ENCODE results near the gene DLG2.
"Not testable (repeated sequence)": the region's sequence is repeated elsewhere in the genome, so short reads cannot be mapped to it uniquely, and the experiment has no call there.

DLG2 gene

DNA sequence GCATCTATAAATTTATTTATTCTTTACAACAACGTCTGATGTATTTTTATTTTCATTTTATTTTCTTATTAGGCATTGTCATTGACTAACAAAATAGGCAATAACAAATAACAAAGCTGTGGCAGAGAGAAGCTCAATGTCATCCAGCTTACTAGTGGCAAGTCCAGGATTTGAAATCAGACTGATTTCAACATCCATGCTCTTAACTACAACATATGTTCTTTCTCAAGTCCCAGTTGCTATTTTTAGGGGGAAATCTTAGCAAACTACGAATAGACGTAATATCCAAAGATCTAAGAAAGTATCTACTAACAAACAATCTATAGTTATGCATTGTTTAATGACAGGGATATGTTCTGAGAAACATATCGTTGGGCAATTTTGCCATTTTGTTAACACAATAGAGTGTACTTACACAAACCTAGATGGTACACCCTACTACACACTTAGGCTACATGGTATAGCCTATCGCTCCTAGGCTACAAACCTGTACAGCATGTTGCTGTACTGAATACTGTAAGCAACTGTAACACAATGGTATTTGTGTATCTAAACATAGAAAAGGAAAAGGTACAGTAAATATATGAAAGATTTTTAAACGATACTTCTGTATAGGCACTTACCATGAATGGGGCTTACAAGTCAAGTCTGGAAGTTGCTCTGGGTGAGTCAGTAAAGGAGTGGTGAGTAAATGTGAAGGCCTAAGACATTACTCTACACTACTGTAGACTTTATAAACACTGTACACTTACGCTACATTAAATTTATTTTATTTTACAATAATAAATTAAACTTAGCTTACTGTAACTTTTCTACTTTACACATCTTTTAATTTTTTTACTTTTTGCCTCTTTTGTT is 151.3 kb downstream of the DLG2 start:
- no peak overlapping the region for H3K4me3 ChIP-seq (ENCODE audit: low read depth, low read length)

DNA sequence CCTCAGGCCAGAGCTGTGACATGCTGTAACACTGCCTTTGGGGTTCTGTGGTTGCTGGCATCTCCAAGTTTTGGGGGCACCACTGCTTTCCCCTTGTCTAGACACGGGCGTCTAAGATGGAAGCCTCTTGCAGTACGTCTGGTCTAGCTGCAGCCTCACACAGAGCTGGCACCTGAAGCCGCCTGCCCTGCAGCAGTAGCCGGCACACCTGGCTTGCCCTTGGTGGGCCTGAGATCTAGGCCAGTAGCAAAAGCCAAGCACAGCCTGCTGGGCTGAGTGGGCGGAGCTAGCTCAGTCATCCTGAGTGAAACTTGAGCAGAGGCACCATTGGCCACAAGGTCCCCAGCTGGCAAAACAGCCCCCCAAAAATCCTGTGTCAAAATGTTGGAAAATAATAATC is 154.2 kb downstream of the DLG2 start:
- H3K4me3 ChIP-seq (ENCODE audit: low read depth, low read length) = no peak overlapping the region

DNA sequence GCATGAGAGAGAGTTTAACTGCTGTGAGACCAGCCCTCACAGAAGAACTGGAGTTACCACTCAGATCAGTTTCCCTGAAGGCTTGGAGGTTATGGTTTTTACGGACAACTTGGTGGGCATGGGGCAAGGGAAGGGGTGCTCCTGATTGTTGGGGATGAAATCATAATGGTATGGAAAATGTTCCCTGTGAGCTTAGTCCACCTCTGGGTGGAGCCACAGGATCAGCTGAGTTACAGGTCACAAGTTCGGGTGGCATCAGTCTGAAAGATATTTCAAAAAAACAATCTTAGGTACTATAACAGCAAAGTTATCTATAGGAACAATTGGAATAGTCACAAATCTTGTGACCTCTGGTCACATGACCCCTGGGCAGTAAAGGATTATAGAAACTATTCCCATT is 162.9 kb downstream of the DLG2 start:
- no peak overlapping the region for H3K4me3 ChIP-seq (ENCODE audit: low read depth, low read length)

DNA sequence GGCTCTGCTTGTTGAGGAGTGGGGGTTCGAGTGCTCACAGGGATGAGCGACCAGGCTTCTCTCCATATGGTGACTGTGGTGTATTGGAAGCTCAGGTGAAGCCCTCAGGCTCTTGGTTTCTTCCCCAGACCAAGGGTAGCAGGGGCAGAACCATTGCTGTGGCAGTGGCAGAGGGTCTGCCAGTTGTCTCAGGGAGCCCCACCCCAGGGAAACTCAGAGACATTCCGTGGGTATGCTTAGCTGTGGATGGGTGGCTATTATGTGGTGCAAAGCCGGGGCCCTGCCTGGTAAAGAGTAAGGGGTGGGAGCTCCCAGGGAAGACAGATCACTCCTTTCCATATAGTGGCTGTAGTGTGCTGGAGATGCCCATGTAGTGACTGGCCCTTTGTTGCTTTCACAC is 167.8 kb downstream of the DLG2 start:
- no peak overlapping the region for H3K4me3 ChIP-seq (ENCODE audit: low read depth, low read length)

DNA sequence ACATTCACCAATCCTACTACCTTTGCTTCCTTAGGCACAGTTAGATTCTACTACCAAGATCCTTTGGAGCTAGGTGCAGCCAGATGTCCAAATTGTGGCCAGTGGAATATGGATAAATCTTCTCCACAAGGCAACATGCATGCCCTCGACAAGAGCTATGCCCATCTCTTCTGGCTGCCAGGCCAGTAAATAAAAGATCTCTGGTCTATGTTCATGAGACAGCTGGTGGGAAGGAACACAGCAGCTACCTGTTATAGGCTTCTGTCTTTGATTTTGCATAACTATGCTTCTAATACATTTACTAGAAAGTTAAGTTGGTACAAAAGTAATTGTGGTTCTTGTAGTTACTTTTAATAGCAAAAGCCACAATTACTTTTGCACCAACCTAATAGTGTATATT is 182.7 kb downstream of the DLG2 start:
- no peak overlapping the region for H3K4me3 ChIP-seq (ENCODE audit: low read depth, low read length)

DNA sequence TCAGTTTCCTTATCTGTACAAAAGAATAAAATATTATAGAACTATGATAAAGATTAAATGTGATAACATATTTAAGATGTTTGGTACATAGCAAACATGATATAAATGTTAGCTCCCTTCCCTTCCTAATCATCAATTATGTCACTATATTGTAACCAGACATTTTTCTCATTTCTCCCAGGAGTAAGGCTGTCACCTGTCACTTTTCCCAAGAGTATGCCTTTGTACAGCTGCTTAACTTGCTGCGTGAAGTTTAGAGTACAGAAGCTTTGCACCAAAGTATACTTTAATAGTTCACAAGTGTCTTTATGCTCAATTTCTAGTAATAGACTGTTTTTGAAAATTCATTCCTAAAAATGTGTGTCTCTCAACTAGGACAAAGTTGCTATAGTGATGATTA is 186.9 kb downstream of the DLG2 start:
- no peak overlapping the region for H3K4me3 ChIP-seq (ENCODE audit: low read depth, low read length)

DNA sequence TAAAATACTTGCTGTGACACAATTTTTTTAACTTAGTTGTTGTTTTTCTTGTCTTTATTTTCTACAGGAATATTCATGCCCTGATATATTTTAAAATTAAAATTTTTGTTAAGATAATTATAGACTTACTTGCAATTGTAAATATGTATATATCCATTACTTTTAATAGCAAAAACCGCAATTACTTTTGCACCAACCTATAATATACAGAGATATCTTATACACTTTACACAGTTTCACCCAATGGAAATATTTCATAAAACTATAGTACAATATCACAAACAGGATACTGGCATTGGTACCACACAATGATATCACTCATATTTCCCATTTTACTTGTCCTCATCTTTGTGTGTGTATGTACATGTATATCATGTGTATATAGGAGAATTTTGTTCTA is 188.8 kb downstream of the DLG2 start:
- H3K4me3 ChIP-seq (ENCODE audit: low read depth, low read length) = no peak overlapping the region

DNA sequence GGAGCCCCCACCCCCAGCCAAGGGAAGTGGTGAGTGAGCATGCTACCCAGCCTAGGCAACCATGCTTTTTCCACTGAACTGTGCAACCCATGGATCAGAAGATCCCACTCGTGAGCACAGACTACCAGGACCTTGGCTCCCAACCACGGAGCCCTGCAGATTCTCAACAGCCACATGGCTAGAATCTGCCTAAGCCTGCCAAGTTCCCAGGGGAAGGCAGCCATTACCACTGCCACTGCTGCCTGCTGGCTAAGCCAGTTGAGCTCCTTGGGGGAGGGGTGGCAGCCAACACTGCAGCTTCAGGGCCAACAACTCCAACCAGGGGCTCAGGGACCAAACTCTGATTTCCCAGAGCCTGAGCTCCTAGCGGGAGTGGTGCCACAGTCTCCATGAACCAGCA is 195.8 kb downstream of the DLG2 start:
- no peak overlapping the region for H3K4me3 ChIP-seq (ENCODE audit: low read depth, low read length)

DNA sequence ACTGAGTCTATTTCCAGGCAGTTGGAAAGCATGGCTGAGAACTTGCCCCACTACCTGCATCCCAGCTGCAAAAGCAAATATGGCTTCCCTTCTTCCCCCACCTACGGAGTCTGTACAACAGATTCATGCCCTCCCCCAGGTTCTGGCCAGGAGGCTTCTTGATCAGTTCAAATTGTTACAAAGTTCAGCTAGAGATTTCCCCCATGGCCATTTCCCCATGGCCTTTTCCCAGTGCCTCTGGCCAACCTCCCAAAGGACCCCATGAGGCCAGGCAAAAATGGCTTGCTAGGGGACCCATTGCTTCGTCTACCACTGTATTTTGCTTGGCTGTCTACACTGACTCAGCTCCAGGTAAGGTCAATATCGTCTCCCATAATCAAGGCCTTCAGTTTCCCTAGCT is 203.3 kb downstream of the DLG2 start:
- no peak overlapping the region for H3K4me3 ChIP-seq (ENCODE audit: low read depth, low read length)

DNA sequence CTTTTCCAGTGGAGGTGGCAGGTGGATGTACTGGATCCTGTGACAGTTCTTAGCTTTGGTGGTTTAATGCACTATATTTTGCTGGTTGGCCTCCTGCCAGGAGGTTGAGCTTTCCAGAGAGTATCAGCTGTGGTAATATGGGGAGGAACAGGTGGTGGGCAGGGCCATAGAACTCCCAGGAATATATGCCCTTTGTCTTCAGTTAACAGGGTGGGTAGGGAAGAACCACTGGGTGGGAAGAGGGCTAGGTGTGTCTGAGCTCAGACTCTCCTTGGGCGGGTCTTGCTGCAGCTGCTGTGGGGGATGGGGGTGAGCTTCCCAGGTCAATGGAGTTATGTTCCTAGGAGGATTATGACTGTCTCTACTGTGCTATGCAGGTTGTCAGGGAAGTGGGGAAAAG is 203.8 kb downstream of the DLG2 start:
- H3K4me3 ChIP-seq (ENCODE audit: low read depth, low read length) = no peak overlapping the region

DNA sequence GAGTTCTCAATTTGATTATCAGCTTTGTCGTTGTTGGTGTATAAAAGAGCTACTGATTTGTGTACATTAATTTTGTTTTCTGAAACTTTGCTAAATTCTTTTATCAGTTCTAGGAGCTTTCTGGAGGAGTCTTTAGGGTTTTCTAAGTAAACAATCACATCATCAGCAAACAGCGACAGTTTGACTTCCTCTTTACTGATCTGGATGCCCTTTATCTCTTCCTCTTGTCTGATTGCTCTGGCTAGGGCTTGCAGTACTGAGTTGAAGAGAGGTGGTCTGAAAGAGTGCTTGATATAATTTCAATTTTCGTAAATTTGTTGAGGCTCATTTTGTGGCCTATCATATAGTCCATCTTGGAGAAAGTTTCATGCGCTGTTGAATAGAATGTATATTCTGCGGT is 213.0 kb downstream of the DLG2 start:
- H3K4me3 ChIP-seq (ENCODE audit: low read depth, low read length) = no peak overlapping the region

DNA sequence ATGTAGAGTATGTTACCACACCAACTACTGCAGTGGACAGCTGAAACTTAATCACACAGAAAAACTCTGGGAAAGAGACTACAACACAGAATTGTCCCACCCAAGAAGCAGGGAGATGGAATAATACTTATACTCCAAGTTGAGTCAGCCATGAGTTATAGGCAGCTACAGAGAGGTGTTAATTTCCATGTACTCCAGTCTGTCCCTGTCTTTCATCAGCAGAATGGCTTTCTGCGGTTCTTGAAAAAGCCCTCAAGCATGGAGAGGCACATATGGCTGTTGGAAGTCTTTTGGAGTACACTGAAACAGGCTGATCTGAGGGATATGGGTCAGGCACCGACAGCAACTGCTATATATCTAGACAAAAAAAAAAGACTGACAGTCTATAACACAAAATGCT is 219.5 kb downstream of the DLG2 start:
- no peak overlapping the region for H3K4me3 ChIP-seq (ENCODE audit: low read depth, low read length)

DNA sequence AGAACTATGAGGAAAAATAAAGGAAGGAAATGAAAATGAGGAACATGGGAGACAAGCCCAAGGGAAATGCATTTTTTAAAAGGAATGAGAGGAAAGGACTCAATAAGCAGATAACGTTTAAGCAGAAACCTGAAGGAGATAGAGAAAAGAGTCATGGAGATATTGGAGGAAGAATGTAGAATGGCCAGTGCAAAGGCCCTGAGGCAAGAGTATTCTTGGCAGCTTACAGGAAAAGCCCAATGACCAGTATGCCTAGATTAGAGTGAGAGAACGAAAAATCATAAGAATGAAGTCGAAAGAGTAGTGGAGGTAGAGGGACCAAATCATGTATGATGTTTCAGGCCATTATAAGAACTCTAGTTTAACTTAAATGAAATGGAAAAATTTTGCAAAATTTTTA is 220.3 kb downstream of the DLG2 start:
- no peak overlapping the region for H3K4me3 ChIP-seq (ENCODE audit: low read depth, low read length)

DNA sequence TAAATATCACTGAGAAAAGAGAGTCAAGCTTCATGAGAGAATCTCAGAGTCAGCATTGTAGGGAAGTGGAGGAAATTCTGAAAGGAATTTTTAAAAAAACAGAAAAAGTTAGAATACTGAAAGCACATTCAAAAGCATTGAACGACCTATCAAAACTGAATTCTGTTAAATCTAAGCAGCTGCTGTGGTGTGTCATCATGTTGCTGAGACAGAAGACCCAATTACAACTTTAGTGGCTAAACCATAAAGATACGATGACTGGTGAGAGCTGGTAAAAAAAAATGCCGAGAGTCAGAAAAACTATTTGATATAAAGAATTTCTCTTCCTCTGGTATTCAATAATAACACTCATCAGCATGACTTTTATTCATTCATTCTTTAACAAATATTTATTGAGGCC is 220.8 kb downstream of the DLG2 start:
- H3K4me3 ChIP-seq (ENCODE audit: low read depth, low read length) = no peak overlapping the region

DNA sequence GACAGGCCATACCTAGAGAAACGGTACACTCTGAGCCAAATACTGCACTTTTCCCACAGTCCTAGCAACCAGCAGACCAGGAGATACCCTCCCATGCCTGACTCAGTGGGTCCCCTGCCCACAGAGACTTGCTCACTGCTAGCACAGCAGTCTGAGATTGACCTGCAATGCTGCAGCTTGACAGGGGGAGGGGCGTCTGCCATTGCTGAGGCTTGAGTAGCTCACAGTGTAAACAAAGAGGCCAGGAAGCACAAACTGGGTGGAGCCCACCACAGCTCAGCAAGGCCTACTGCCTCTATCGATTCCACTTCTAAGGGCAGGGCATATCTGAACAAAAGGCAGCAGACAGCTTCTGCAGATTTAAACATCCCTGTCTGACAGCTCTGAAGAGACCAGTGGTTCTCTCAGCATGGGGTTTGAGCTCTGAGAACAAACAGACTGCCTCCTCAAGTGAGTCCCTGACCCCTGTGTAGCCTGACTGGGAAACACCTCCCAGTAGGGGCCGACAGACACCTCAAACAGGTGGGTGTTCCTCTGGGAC is 231.6 kb downstream of the DLG2 start:
- not testable (repeated sequence) for H3K4me3 ChIP-seq (ENCODE audit: low read depth, low read length)

DNA sequence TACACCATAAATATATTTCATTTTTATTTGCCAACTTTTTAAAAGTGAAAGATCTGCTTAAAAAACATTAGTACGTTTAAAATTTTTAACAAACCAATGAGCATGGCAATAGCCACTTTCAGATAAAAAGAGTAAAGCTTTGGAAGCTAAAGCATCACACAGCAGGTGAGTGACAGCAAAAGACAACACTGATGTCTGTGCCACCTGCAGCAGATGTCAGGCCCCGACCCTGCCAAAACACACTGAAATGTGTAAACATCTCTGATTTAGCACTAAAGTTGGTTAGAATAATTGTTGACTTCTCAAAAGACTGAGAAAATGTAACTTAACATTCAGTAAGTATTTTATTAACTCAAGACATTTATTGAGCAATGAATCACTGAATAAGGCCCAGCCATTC is 232.9 kb downstream of the DLG2 start:
- no peak overlapping the region for H3K4me3 ChIP-seq (ENCODE audit: low read depth, low read length)

DNA sequence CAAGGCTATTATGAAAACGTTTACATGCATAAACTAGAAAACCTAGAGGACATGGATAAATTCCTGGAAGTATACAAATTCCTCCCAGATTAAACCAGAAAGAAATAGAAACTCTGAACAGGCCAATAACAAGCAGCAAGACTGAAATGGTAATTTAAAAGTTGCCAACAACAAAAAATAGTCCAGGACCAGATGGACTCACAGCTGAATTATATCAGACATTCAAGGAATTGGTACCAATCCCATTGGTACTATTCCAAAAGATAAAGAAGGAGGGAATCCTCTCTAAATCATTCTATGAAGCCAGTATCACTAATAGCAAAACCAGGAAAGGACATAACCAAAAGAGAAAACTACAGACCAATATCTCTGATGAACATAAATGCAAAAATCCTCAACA is 236.0 kb downstream of the DLG2 start:
- no peak overlapping the region for H3K4me3 ChIP-seq (ENCODE audit: low read depth, low read length)

DNA sequence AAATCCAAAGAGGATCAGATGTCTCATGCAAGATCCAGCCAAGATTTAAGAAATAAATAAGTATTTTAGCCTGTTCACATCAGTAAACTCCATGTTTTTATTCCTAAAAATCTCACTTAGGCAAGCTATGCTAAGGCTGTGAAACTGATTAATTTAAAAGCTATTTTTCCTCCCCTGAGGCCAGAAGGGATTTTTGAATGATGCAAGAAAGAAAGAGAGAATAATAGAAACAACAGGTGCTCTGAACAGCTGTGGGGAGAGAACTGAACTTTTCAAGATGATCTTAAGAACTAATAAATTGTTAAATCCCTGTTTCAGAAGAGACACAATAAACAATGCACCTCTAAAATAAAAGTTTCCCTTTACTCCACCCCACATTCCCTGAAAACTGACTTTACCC is 241.6 kb downstream of the DLG2 start:
- H3K4me3 ChIP-seq (ENCODE audit: low read depth, low read length) = no peak overlapping the region

DNA sequence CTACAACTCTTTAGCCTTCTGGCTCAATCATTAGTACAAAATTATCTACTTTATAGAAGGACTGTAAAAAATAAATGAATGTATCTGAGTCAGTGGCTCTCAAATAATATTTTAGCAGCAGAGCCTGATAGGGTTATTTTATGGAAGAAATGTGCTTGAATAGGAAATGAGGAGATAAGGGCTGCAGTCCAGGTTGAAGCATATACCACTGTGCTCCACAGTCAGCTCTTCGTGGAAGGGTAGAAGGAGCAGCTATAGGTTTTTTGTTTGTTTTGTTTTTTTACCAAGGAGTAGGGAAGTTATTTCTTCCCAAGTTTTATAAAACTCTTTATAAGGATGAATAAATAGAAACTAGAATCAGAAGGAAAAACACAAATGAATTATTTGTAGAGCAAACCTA is 242.0 kb downstream of the DLG2 start:
- no peak overlapping the region for H3K4me3 ChIP-seq (ENCODE audit: low read depth, low read length)

DNA sequence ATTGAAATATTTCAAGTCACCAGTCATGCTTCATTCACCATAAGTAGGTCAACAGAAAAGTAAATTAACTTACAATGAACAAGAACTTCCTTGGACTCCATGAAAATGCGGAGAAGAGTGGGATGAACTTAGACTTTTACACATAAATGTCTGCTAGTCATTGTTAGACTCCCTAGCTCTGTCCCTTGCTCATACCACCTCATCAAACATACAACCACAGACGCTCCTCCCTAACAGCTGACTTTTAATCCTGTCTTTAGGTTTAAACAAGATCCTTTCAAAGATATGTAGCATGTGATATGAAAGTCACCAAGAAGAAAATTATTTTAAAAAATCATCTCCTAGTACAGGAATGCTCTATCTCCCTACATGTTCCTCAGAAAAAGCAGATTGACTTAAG is 248.1 kb downstream of the DLG2 start:
- H3K4me3 ChIP-seq (ENCODE audit: low read depth, low read length) = no peak overlapping the region

DNA sequence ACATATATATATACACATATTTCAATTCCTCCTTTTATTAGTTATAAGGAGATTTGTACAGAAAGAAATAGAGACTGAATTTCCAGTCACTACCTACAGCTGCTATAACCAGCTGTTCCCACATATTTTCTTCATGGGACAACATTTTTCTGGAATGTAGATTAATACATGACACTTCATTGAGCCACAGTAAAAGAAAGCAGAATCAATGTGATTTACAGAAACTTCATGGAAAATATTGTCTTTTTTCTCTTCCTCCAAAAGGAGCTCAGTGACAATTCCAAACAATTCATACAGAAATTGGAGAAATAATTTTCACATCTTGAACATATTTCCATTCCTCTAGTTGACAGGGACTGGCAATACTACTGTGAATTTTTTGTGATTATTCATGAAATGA is 249.2 kb downstream of the DLG2 start:
- no peak overlapping the region for H3K4me3 ChIP-seq (ENCODE audit: low read depth, low read length)

DNA sequence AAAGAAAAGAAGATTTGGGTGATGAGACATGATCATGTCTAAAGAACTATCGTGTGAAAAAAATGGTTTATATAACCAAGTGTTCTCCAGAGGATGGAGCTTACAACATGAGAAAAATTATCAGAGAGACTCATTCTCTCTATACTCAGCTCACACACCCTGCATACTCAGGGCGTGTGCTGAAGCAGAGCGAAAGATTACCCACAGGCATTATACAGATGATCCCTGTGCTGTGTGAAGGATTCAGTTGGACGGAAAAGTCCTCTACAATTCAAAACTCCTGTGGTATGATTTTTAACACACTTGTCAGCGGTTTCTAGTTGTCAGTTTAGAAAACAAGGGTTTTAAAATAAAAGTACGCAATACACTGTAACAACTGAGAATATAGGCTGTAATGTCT is 267.3 kb downstream of the DLG2 start:
- no peak overlapping the region for H3K4me3 ChIP-seq (ENCODE audit: low read depth, low read length)

DNA sequence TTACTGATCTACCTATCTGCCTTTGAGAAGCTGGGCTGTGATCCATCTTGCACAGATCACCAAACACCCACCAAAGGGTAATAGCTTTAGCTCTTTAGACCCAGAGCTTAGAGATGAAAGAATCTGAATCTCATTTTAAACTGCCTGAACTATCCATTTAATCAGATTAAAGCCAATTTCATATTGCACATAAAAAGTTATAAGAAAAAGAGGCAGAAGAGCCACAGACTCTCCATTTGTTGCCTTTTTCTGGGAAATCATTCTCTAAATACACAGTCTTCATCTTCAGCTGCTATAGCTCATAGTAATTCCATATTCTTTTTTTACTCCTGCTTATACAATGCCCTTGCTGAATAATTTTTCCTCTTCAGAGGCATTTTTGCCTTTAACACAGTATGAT is 271.2 kb downstream of the DLG2 start:
- H3K4me3 ChIP-seq (ENCODE audit: low read depth, low read length) = no peak overlapping the region
